ENCODE results near the gene MMP10.
"Not testable (repeated sequence)": the region's sequence is repeated elsewhere in the genome, so short reads cannot be mapped to it uniquely, and the experiment has no call there.

The MMP10 gene

GRCh38 chr11:102763440-102763839 is 17.0 kb downstream of the MMP10 start:
- ATAC-seq (replicated peaks) (no peak), DNase-seq (no peak)
- Mint-ChIP-seq H3K27ac (no peak overlapping the region), H3K36me3 (no peaks in the 10 kb centered on the region), H3K4me1 (peaks cover 0 to 1% of the 10 kb centered on the region in 2 donors), H3K4me3 (no peak overlapping the region), H3K27me3 (peaks cover 8 to 10% of the 10 kb centered on the region in 2 donors), H3K9me3 (no peaks in the 10 kb centered on the region)

DNA sequence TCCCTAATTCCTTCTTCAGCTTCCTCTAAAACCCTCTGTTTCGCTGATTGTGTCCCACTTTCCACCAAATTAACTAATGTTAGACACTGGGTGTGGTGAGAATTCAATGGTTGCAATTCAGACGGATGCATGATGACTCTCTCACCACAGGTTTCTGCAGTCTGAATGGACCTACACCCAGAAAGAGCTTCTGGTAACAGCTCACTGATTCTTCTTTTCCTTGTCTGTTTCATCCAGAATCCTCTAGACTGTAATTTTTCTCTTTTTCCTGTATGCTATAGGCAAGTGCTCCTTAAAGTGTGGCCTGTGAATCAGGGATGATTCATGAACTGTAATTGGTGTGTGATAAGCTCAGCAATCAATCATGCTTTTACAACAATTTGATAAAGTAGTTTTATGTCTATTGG is 18.1 kb downstream of the MMP10 start:
- H3K9me3 Mint-ChIP-seq = no peaks in the 10 kb centered on the region
- DNase-seq (no peak), ATAC-seq (replicated peaks) (no peak)
- no peak overlapping the region for H3K4me3 Mint-ChIP-seq
- H3K27ac Mint-ChIP-seq = no peak overlapping the region
- H3K27me3 Mint-ChIP-seq = peaks cover 13 to 14% of the 10 kb centered on the region in 2 donors
- no peaks in the 10 kb centered on the region for H3K36me3 Mint-ChIP-seq
- peaks cover 0 to 5% of the 10 kb centered on the region in 2 donors for H3K4me1 Mint-ChIP-seq

DNA sequence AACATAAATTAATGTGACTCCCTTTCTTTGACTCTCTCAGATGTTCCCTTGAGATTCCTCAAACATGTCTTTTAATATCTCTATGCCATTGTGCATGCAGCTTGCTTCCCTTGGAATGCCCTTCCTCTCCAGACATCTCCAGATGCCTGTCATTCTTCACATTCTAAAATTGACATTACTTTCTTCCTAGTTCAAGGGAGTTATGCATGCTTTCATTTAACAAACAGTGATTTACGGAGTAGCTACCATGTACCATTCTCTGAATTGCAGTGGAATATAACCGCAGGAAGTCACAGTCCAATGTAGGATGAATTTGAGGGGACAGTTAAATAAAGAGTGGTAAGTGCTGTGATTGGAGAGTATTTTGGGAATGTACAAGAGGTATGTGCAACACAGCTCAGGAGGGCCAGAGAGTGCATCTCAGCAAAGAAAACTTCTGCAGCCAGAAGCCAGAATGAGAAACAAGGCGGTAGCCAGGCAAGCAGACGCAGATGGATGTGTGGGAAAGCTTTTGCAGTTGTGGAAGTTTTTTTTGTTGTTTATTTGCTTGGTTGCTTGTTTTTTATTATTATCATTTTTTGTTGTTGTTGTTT is 18.7 kb downstream of the MMP10 start:
- no peak overlapping the region for H3K27ac Mint-ChIP-seq

DNA sequence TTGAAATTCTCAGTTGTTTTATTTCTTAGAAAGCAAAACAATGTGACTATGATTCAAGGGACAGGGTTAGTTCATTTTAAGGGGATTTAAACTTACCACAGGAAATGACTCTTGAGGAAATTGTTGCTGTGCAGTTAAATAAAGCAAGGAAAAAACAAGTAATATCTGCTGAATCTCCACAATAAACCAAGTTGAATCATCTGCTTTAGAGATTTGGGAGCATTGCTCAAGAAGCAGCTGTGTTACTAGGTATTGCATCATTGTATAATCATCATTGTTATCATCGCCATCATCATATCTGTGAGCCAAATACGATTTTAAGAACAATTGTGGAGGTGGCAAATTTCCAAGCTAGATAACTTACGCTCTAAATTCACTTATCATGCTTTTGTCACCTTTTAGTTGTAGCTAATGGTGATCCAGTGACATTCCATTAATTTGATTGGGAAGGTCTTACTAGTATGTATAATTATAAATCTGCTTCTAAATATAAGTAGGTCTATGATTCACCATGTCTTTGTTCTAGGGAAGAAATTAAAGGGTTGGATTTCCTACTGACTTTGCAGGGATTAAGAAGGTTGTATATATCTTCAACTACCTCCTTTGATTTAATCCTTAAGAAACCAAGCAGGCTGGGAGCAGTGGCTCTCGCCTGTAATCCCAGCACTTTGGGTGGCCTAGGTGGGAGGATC is 19.9 kb downstream of the MMP10 start:
- Mint-ChIP-seq H3K27ac (no peak overlapping the region), H3K36me3 (no peaks in the 10 kb centered on the region), H3K4me3 (no peak overlapping the region), H3K4me1 (peaks cover 0 to 5% of the 10 kb centered on the region in 2 donors), H3K27me3 (peaks cover 20 to 27% of the 10 kb centered on the region in 2 donors), H3K9me3 (no peaks in the 10 kb centered on the region)
- no peak for ATAC-seq (replicated peaks)
- DNase-seq = no peak

More for the DNA sequence above, 18.7 kb downstream of the MMP10 start:
- DNase-seq = no peak
- H3K27me3 Mint-ChIP-seq = peaks cover 20% of the 10 kb centered on the region in 2 donors
- no peaks in the 10 kb centered on the region for H3K36me3 Mint-ChIP-seq
- no peak for ATAC-seq (replicated peaks)
- H3K4me1 Mint-ChIP-seq = peaks cover 0 to 5% of the 10 kb centered on the region in 2 donors
- H3K4me3 Mint-ChIP-seq = no peak overlapping the region
- no peaks in the 10 kb centered on the region for H3K9me3 Mint-ChIP-seq

GRCh38 chr11:102757823-102758549 is 22.4 kb downstream of the MMP10 start:
- ATAC-seq (replicated peaks) (peak in 1 of 2 donors; percentile 29), DNase-seq (no peak)
- H3K27ac Mint-ChIP-seq = no peak overlapping the region
- no peak overlapping the region for H3K4me3 Mint-ChIP-seq
- peaks cover 0 to 5% of the 10 kb centered on the region in 2 donors for H3K4me1 Mint-ChIP-seq
- H3K9me3 Mint-ChIP-seq = no peaks in the 10 kb centered on the region
- H3K36me3 Mint-ChIP-seq = no peaks in the 10 kb centered on the region
- H3K27me3 Mint-ChIP-seq = peaks cover 28 to 31% of the 10 kb centered on the region in 2 donors

DNA sequence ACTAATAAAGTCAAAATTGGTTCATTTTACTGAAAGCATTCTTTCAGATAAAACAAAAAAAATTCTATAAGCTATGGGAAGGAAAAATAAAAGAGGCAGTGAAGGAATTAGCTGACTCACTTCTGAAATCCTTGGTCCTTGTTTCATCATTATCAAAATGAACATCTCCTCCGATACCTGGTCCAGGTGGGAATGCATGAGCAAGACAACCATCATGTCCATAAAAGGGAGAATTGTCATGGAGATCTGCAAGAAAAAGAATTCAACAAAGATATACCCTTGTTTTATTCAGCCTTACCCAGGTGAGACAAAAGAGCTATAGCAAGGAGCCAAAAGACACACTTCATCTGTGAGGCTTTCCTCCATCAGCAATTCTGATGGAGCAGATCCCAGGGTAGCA is 27.2 kb downstream of the MMP10 start:
- Mint-ChIP-seq H3K4me1 (peaks cover 0 to 3% of the 10 kb centered on the region in 2 donors), H3K4me3 (no peak overlapping the region), H3K9me3 (peaks cover 0 to 2% of the 10 kb centered on the region in 2 donors), H3K27me3 (peaks cover 27 to 29% of the 10 kb centered on the region in 2 donors), H3K27ac (no peak overlapping the region), H3K36me3 (no peaks in the 10 kb centered on the region)
- DNase-seq = no peak
- no peak for ATAC-seq (replicated peaks)

GRCh38 chr11:102751673-102752072 is 28.8 kb downstream of the MMP10 start:
- Mint-ChIP-seq H3K27me3 (peaks cover 24 to 25% of the 10 kb centered on the region in 2 donors), H3K36me3 (peaks cover 3 to 4% of the 10 kb centered on the region in 2 donors), H3K4me1 (no peaks in the 10 kb centered on the region), H3K27ac (no peak overlapping the region), H3K9me3 (peaks cover 7 to 8% of the 10 kb centered on the region in 2 donors), H3K4me3 (no peak overlapping the region)
- ATAC-seq (replicated peaks) (no peak), DNase-seq (no peak)

DNA sequence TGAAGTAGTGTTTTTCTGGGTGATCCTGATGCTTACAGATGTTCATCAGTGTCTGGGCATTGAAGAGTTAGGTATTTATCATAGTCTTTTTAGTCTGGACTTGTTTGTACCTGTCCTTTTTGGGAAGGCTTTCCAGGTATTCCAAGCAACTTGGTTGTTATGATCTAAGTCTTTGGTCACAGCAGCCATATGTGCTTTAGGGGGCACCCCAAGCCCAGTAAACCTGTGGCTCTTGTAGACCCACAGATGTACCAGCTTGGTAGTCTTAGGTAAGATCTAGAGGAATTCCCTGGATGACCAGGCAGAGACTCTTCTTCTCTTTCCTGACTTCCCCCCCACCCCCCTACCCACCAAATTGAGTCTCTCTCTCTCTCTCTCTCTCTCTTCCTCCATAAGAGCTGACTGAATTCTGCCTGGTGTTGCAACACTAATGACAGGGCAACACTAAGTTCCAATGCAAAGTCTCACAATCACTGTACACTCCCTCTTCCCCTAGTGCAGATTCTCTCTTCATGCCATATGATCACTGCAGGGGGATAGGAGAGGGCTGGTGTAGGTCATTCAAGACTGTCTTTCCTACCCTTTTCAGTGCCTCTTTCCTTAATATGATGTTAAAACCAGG is 31.2 kb downstream of the MMP10 start:
- no peak overlapping the region for H3K4me3 Mint-ChIP-seq
- no peak overlapping the region for H3K27ac Mint-ChIP-seq
- peaks cover 10 to 11% of the 10 kb centered on the region in 2 donors for H3K9me3 Mint-ChIP-seq
- H3K36me3 Mint-ChIP-seq = peaks cover 3 to 4% of the 10 kb centered on the region in 2 donors
- ATAC-seq (replicated peaks) = no peak
- peaks cover 17 to 19% of the 10 kb centered on the region in 2 donors for H3K27me3 Mint-ChIP-seq
- no peak for DNase-seq
- H3K4me1 Mint-ChIP-seq = no peaks in the 10 kb centered on the region

GRCh38 chr11:102746746-102747578 is 33.5 kb downstream of the MMP10 start:
- not testable (repeated sequence) for H3K4me3 Mint-ChIP-seq, H3K36me3 Mint-ChIP-seq

DNA sequence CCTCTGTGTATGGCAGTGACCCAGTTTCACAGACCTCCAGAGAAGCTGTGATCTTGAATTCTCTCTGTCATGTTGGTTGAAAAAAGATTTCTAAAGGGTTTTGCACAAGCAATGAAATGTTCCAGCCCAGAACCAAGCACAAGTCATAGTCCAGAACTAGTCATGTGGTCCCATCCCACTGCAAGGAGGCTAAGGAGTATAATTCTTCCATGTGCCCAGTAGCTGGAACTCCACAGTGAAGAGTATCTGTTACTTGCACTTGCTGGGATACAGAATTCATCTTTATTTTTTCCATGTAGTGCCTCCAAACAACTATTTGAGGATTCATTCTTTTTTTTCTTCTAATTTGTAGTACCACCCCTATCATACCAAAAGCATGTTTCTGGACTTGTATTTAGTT is 45.8 kb downstream of the MMP10 start:
- Mint-ChIP-seq H3K27me3 (peaks cover 7 to 16% of the 10 kb centered on the region in 2 donors), H3K4me1 (no peaks in the 10 kb centered on the region), H3K9me3 (no peaks in the 10 kb centered on the region), H3K36me3 (no peaks in the 10 kb centered on the region), H3K4me3 (no peak overlapping the region), H3K27ac (no peak overlapping the region)
- ATAC-seq (replicated peaks) (no peak), DNase-seq (no peak)

More at GRCh38 chr11:102746746-102747578, 33.5 kb downstream of the MMP10 start:
- Mint-ChIP-seq H3K27me3 (peaks cover 12 to 13% of the 10 kb centered on the region in 2 donors), H3K9me3 (peaks cover 10 to 13% of the 10 kb centered on the region in 2 donors)
- H3K4me1 Mint-ChIP-seq; H3K27ac Mint-ChIP-seq; DNase-seq; ATAC-seq (replicated peaks): not testable (repeated sequence)

DNA sequence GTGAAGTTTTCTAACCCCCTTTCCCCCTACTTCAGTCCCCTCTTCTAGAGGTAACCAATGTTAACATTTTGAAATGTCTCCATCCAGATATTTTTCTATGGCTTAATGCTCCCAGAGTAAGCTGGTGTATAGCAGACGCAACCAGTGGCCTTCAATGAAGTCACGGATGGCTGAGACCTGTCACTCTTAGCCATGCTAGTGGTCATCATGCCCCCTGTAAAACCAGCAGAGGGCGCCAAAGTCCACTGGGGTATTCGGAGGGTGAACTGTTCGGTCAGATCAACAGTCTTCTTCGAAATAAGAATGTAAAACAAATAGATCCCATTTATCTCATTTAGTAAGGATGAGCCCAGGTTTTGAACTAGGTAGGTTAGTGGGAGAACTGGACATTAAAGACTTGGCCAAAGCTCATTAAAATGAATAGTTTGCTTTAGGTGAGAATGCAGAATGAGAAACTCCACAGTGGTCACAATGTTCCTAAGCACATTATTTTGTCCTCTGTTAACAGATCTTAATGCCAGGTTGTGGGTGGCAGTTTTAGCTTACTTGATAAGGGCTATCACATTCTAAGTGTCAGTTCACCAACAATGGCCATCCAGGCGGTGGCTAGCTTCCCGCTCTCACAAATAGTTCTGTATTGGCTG is 47.1 kb downstream of the MMP10 start:
- DNase-seq (no peak), ATAC-seq (replicated peaks) (peak; percentile 65 to 68)
- no peak overlapping the region for H3K27ac Mint-ChIP-seq

GRCh38 chr11:102730944-102731343 is 49.5 kb downstream of the MMP10 start:
- not testable (repeated sequence) for H3K27ac Mint-ChIP-seq; H3K4me1 Mint-ChIP-seq; H3K9me3 Mint-ChIP-seq; H3K4me3 Mint-ChIP-seq; ATAC-seq (replicated peaks); DNase-seq; H3K36me3 Mint-ChIP-seq; H3K27me3 Mint-ChIP-seq

More for the DNA sequence above, 47.1 kb downstream of the MMP10 start:
- Mint-ChIP-seq H3K27me3 (peaks cover 5 to 12% of the 10 kb centered on the region in 2 donors), H3K4me1 (no peaks in the 10 kb centered on the region), H3K9me3 (no peaks in the 10 kb centered on the region), H3K36me3 (no peaks in the 10 kb centered on the region), H3K4me3 (no peak overlapping the region)
